Measurements from ENCODE around the gene SBF1.

- TF ChIP-seq CSRNP3 (CRISPR knock-in tag; IDR thresholded peaks at IDR 0.05), result no peak
- TF ChIP-seq ZC3H10 (CRISPR knock-in tag; IDR thresholded peaks at IDR 0.05), result no peak
- TF ChIP-seq ZNF70 (CRISPR knock-in tag; IDR thresholded peaks at IDR 0.05), result no peak
- TF ChIP-seq, protein P1, sequence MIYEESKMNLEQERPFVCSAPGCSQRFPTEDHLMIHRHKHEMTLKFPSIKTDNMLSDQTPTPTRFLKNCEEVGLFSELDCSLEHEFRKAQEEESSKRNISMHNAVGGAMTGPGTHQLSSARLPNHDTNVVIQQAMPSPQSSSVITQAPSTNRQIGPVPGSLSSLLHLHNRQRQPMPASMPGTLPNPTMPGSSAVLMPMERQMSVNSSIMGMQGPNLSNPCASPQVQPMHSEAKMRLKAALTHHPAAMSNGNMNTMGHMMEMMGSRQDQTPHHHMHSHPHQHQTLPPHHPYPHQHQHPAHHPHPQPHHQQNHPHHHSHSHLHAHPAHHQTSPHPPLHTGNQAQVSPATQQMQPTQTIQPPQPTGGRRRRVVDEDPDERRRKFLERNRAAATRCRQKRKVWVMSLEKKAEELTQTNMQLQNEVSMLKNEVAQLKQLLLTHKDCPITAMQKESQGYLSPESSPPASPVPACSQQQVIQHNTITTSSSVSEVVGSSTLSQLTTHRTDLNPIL (CRISPR knock-in tag; IDR thresholded peaks at IDR 0.05; ENCODE audit: low read depth), result no peak
- TF ChIP-seq PATZ1 (CRISPR knock-in tag; IDR thresholded peaks at IDR 0.05; ENCODE audit: borderline replicate concordance), result no peak
- TF ChIP-seq ESRRG (CRISPR knock-in tag; IDR thresholded peaks at IDR 0.05), result no peak
- TF ChIP-seq OSR1 (CRISPR knock-in tag; IDR thresholded peaks at IDR 0.05), result no peak
These were observed 9.5 kb downstream of the SBF1 start for GRCh38 chr22:50465066-50465930.

All from SK-N-SH treated with all-trans-retinoic acid at 6 μM for 48 hours (cell line).